H1 (cell line): ENCODE results near the gene LCE3E. TPM values are rescaled to one million over a fixed set of nuclear protein-coding genes. Genes with fewer than 3 reads are reported as not detected.

Experiments used
- CTCF ChIA-PET: fragments of 300-600 bp; sonication (Branson Sonifier 250); formaldehyde crosslinking; loops from one replicate; lab custom pipeline; 2021; ENCODE audit not compliant: partially characterized antibody; lab: Charles Lee
- POLR2A ChIA-PET: fragments of 300-600 bp; sonication (Branson Sonifier 250); formaldehyde crosslinking; loops from one replicate; lab custom pipeline; 2021; ENCODE audit warnings: inconsistent platforms; ENCODE audit not compliant: partially characterized antibody; lab: Charles Lee
- DNase-seq, 2 experiments: peaks; one replicate each; pipeline versions ENCODE4 v3.0.0 to v3.0.0-alpha.2; 2010 to 2022; ENCODE audit warnings: low spot score in 2 of 2, low read depth in 1 of 2, mixed read lengths in 1 of 2
- FAIRE-seq: peaks from 2 replicates; lab custom pipeline; 2011; peaks lifted over from hg19 to GRCh38; lab: Jason Lieb, UNC
- H2AFZ ChIP-seq: 2 replicates; pipeline ENCODE4 v1.8.1; 2012; ENCODE audit warnings: low read length, inconsistent platforms
- H2AK5ac ChIP-seq: 2 replicates; pipeline ENCODE4 v1.6.1; 2013; ENCODE audit warnings: low read depth, low read length
- H2BK120ac ChIP-seq: replicated peaks from 2 replicates; pipeline ENCODE3; 2013; ENCODE audit warnings: low read depth, low read length, inconsistent platforms
- H2BK12ac ChIP-seq: 2 replicates; pipeline ENCODE4 v1.6.1; 2013; ENCODE audit warnings: low read depth, low read length
- H2BK15ac ChIP-seq: 2 replicates; pipeline ENCODE4 v1.6.1; 2013; ENCODE audit warnings: low read length
- H2BK20ac ChIP-seq: 2 replicates; pipeline ENCODE4 v1.6.1; 2013; ENCODE audit warnings: low read length
- H2BK5ac ChIP-seq: 2 replicates; pipeline ENCODE4 v1.6.1; 2013; ENCODE audit warnings: low read depth, low read length
- H3K14ac ChIP-seq: 2 replicates; pipeline ENCODE4 v1.6.1; 2013; ENCODE audit warnings: inconsistent platforms; ENCODE audit not compliant: insufficient read length
- H3K18ac ChIP-seq: 2 replicates; pipeline ENCODE4 v1.6.1; 2013; ENCODE audit warnings: low read length; ENCODE audit errors: extremely low read depth
- H3K23ac ChIP-seq: 2 replicates; pipeline ENCODE4 v1.6.1; 2013; ENCODE audit warnings: inconsistent platforms; ENCODE audit not compliant: insufficient read length
- H3K23me2 ChIP-seq: 2 replicates; pipeline ENCODE4 v1.6.1; 2013; ENCODE audit warnings: low read depth, low read length
- H3K27ac ChIP-seq: 2 replicates; pipeline ENCODE4 v1.6.1; 2011; ENCODE audit warnings: low read depth, low read length, inconsistent platforms
- H3K27me3 ChIP-seq, 4 experiments: replicated peaks in 1 of 4; 1 replicate in 1 of 4; 2 replicates in 3 of 4; pipeline versions ENCODE4 v1.6.1 to v1.8.1; 2011 to 2013; ENCODE audit warnings: low read length in 3 of 4, mild to moderate bottlenecking in 3 of 4, inconsistent platforms in 2 of 4, mixed read lengths in 2 of 4, moderate library complexity in 1 of 4; ENCODE audit not compliant: control insufficient read depth in 3 of 4, insufficient read depth in 3 of 4; ENCODE audit errors: extremely low read depth in 1 of 4
- H3K36me3 ChIP-seq, 4 experiments: 2 replicates each; pipeline versions ENCODE4 v1.6.1 to v1.8.1; 2011 to 2013; ENCODE audit warnings: mild to moderate bottlenecking in 4 of 4, low read length in 3 of 4, moderate library complexity in 2 of 4, control low read depth in 1 of 4, inconsistent platforms in 1 of 4; ENCODE audit not compliant: insufficient read depth in 4 of 4, control insufficient read depth in 2 of 4
- H3K4ac ChIP-seq: replicated peaks from 2 replicates; pipeline ENCODE3; 2013; ENCODE audit warnings: low read length, low read depth, mixed read lengths, inconsistent platforms; ENCODE audit not compliant: insufficient read length
- H3K4me1 ChIP-seq, 4 experiments: replicated peaks in 1 of 4; 1 replicate in 1 of 4; 2 replicates in 3 of 4; pipeline versions ENCODE4 v1.6.1 to v1.8.1; 2011 to 2013; ENCODE audit warnings: low read length in 3 of 4, inconsistent platforms in 2 of 4, mixed read lengths in 1 of 4; ENCODE audit not compliant: insufficient read depth in 4 of 4, control insufficient read depth in 3 of 4
- H3K4me2 ChIP-seq, 2 experiments: 2 replicates each; pipeline versions ENCODE4 v1.6.1 to v1.8.1; 2011 to 2013; ENCODE audit warnings: low read depth in 2 of 2, low read length in 2 of 2, control low read depth in 1 of 2, inconsistent platforms in 1 of 2, mild to moderate bottlenecking in 1 of 2; ENCODE audit not compliant: insufficient read depth in 1 of 2
- H3K4me3 ChIP-seq, 4 experiments: fragments of 200-600, 300-600 bp in 1 of 4; sonication (generic), shearing (Covaris generic), sonication (Bioruptor Twin) in 1 of 4; 2 replicates each; pipeline versions ENCODE4 v1.5.1 to v1.8.1; 2011 to 2016; ENCODE audit warnings: low read length in 4 of 4, low read depth in 3 of 4, control low read depth in 2 of 4, inconsistent platforms in 2 of 4, mild to moderate bottlenecking in 2 of 4, mixed read lengths in 1 of 4, moderate library complexity in 1 of 4; ENCODE audit not compliant: insufficient read depth in 2 of 4; ENCODE audit errors: extremely low read depth in 1 of 4
- H3K56ac ChIP-seq: replicated peaks from 2 replicates; pipeline ENCODE3; 2013; ENCODE audit warnings: low read depth, mild to moderate bottlenecking, mixed read lengths, low read length, inconsistent platforms; ENCODE audit not compliant: insufficient read length
- H3K79me1 ChIP-seq: 2 replicates; pipeline ENCODE4 v1.6.1; 2013; ENCODE audit warnings: low read depth, low read length, control low read depth
- H3K79me2 ChIP-seq, 2 experiments: 2 replicates each; pipeline versions ENCODE4 v1.6.1 to v1.8.1; 2012 to 2013; ENCODE audit warnings: low read length in 2 of 2, mild to moderate bottlenecking in 2 of 2, inconsistent platforms in 1 of 2; ENCODE audit not compliant: insufficient read depth in 2 of 2, control insufficient read depth in 1 of 2
- H3K9ac ChIP-seq, 4 experiments: replicated peaks in 1 of 4; 1 replicate in 1 of 4; 2 replicates in 3 of 4; pipeline versions ENCODE4 v1.6.1 to v1.8.1; 2011 to 2013; ENCODE audit warnings: low read depth in 3 of 4, low read length in 3 of 4, control low read depth in 2 of 4, mild to moderate bottlenecking in 2 of 4, moderate library complexity in 2 of 4, inconsistent platforms in 1 of 4; ENCODE audit errors: extremely low read depth in 1 of 4
- H3K9me3 ChIP-seq, 2 experiments: 2 replicates each; pipeline versions ENCODE4 v1.6.1 to v1.8.1; 2012 to 2013; ENCODE audit warnings: mild to moderate bottlenecking in 2 of 2, moderate library complexity in 2 of 2, control low read depth in 1 of 2, inconsistent platforms in 1 of 2, low read depth in 1 of 2, low read length in 1 of 2, mixed read lengths in 1 of 2; ENCODE audit not compliant: insufficient read depth in 2 of 2
- H4K20me1 ChIP-seq, 2 experiments: replicated peaks in 1 of 2; 2 replicates each; pipeline versions ENCODE3 to v1.8.1; 2011 to 2013; ENCODE audit warnings: inconsistent platforms in 2 of 2, low read length in 2 of 2, mild to moderate bottlenecking in 1 of 2; ENCODE audit not compliant: insufficient read depth in 2 of 2, control insufficient read depth in 1 of 2
- H4K5ac ChIP-seq: 2 replicates; pipeline ENCODE4 v1.6.1; 2013; ENCODE audit warnings: low read length, low read depth, mixed read lengths, inconsistent platforms; ENCODE audit not compliant: insufficient read length
- H4K8ac ChIP-seq: 2 replicates; pipeline ENCODE4 v1.8.0; 2013; ENCODE audit warnings: mild to moderate bottlenecking, moderate library complexity, low read length, inconsistent platforms; ENCODE audit not compliant: insufficient read depth; ENCODE audit errors: extremely low read depth
- H4K91ac ChIP-seq: replicated peaks from 2 replicates; pipeline ENCODE3; 2013; ENCODE audit warnings: low read length, mixed read lengths, inconsistent platforms; ENCODE audit not compliant: insufficient read length
- BACH1 ChIP-seq: IDR thresholded peaks from 2 replicates; pipeline ENCODE4 v1.6.1; 2012; ENCODE audit warnings: low read length, improper control_type of control experiment
- CREB1 ChIP-seq: IDR thresholded peaks from 2 replicates; pipeline ENCODE4 v1.6.1; 2012; ENCODE audit warnings: inconsistent platforms
- WGBS, 2 experiments: shearing (Covaris generic) in 1 of 2; methylation state at CpG; one replicate each; pipeline versions ENCODE4 v1.1.6 to v1.1.7; 2013 to 2015; ENCODE audit warnings: low lambda C conversion rate in 2 of 2, mixed read lengths in 2 of 2, inconsistent platforms in 1 of 2, low coverage in 1 of 2, missing lambda C conversion rate in 1 of 2; ENCODE audit not compliant: insufficient replicate concordance in 2 of 2, insufficient coverage in 1 of 2, insufficient read length in 1 of 2; ENCODE audit errors: extremely low coverage in 1 of 2, missing lambda C conversion rate in 1 of 2; 5-methylcytosine and 5-hydroxymethylcytosine counted together
- polyA plus RNA-seq, 7 experiments: library from polyadenylated mRNA; depleted of rRNA in 3 of 7; stranded (reverse) in 5 of 7; unstranded in 2 of 7; fragments of >200 nt in 5 of 7; fragments of 200-250 nt in 2 of 7; gene quantifications; 1 replicate in 5 of 7; 2 replicates in 1 of 7; 4 replicates in 1 of 7; pipeline versions ENCODE4 v1.2.1 to v1.2.3, GENCODE V29; 2011 to 2013; ENCODE audit warnings: missing spikeins in 2 of 7, mixed read lengths in 2 of 7
- total RNA-seq: library from RNA; stranded (reverse); fragmentation: NEBNext Ultra II Directional; extraction: Animal tissue kit (Norgen Biotek cat#: 25700); gene quantifications from 2 replicates; pipeline ENCODE4 v1.2.1, GENCODE V29; 2021

LCE3E gene
- total and polyA plus RNA-seq, 2 of the 8 experiments (the other 6 are each of a cell fraction or from before 2014, with no cell fraction given): not detected

GRCh38 chr1:152537496-152537895, 29.1 kb downstream of the LCE3E start:
- WGBS, 2 experiments: 50% methylated on average over 4 of the region's 4 CpGs; no CpG with 5 or more reads in 1 of the 2 experiments
- ChIA-PET POLR2A (no interaction called here), CTCF (no interaction called here)
- H3K4me2 ChIP-seq: no peak overlapping the region
- no peak overlapping the region for H3K14ac ChIP-seq
- H3K27ac ChIP-seq: no peak overlapping the region
- TF ChIP-seq BACH1 (no peak), CREB1 (no peak)
- no peak overlapping the region for H2BK12ac ChIP-seq
- no peak overlapping the region for H3K18ac ChIP-seq
- H2BK15ac ChIP-seq: no peak overlapping the region
- no peak overlapping the region for H4K91ac ChIP-seq
- H3K23me2 ChIP-seq: no peaks in the 10 kb centered on the region
- no peaks in the 10 kb centered on the region for H3K27me3 ChIP-seq
- no peak overlapping the region for H4K5ac ChIP-seq
- H3K4ac ChIP-seq: no peak overlapping the region
- H3K4me3 ChIP-seq: no peak overlapping the region
- DNase-seq: no peak
- H3K23ac ChIP-seq: no peak overlapping the region
- no peaks in the 10 kb centered on the region for H3K79me2 ChIP-seq
- H2AK5ac ChIP-seq: no peak overlapping the region
- no peaks in the 10 kb centered on the region for H4K20me1 ChIP-seq
- H3K36me3 ChIP-seq: no peaks in the 10 kb centered on the region
- no peak overlapping the region for H2BK20ac ChIP-seq
- H3K4me1 ChIP-seq: no peaks in the 10 kb centered on the region
- H4K8ac ChIP-seq: no peak overlapping the region
- no peak overlapping the region for H3K56ac ChIP-seq
- H2AFZ ChIP-seq: no peak overlapping the region
- FAIRE-seq: no peak
- H2BK5ac ChIP-seq: no peak overlapping the region
- H2BK120ac ChIP-seq: no peak overlapping the region
- no peak overlapping the region for H3K9ac ChIP-seq
- no peaks in the 10 kb centered on the region for H3K79me1 ChIP-seq
- peaks cover 84% of the 10 kb centered on the region in 2 experiments for H3K9me3 ChIP-seq
